K562 (cell line): Measurements from ENCODE around the gene SARS1. TPM values are rescaled to one million over a fixed set of nuclear protein-coding genes. Genes with fewer than 3 reads are reported as not detected.

Experiments
- ARHGAP35 ChIP-seq: fragments of 450-650 bp; IDR thresholded peaks from 2 replicates; pipeline ENCODE4 v1.6.1; 2018; ENCODE audit not compliant: partially characterized antibody
- ARNT ChIP-seq, 2 experiments: fragments of 450-650 bp; IDR thresholded peaks; 2 replicates each; pipeline ENCODE4 v1.6.1; 2016; ENCODE audit warnings: mild to moderate bottlenecking in 1 of 2
- ELF2 ChIP-seq: fragments of 250-450 bp; sonication (Bioruptor Pico); IDR thresholded peaks from 2 replicates; pipeline ENCODE4 v1.5.0; 2021; ENCODE audit warnings: mild to moderate bottlenecking
- ERF ChIP-seq: fragments of 450-650 bp; formaldehyde crosslinking; IDR thresholded peaks from 2 replicates; pipeline ENCODE4 v1.4.0; 2020; ENCODE audit warnings: mild to moderate bottlenecking, mixed read lengths
- GATAD2A ChIP-seq: fragments of 450-650 bp; IDR thresholded peaks from 2 replicates; pipeline ENCODE4 v1.6.1; 2017
- MAZ ChIP-seq, 2 experiments: fragments of 450-650 bp in 1 of 2; sonication (generic) in 1 of 2; formaldehyde crosslinking; IDR thresholded peaks in 1 of 2; conservative IDR thresholded peaks in 1 of 2; 2 replicates each; pipeline versions ENCODE4 v1.4.0 to v1.5.0; 2020; ENCODE audit warnings: mild to moderate bottlenecking in 1 of 2, missing genetic modification reagents in 1 of 2
- NFXL1 ChIP-seq: fragments of 450-650 bp; formaldehyde crosslinking; IDR thresholded peaks from 2 replicates; pipeline ENCODE4 v1.4.0; 2021; ENCODE audit warnings: mild to moderate bottlenecking
- NFYB ChIP-seq: IDR thresholded peaks from 2 replicates; pipeline ENCODE4 v1.6.1; 2011; ENCODE audit warnings: mild to moderate bottlenecking, moderate library complexity; ENCODE audit not compliant: insufficient read length; ENCODE audit errors: extremely low read depth
- polyA plus RNA-seq, 8 experiments: library from polyadenylated mRNA; depleted of rRNA in 4 of 8; stranded (reverse) in 5 of 8; unstranded in 3 of 8; fragments of >200 nt; fragmentation: Nextera tagmentation in 2 of 8; fragmentation: Illumina TruSeq in 1 of 8; extraction: Ambion mirVana in 2 of 8; extraction: Trizol in 1 of 8; gene quantifications; 2 replicates each; pipeline versions ENCODE4 v1.2.1 to v1.2.3, GENCODE V29; 2011 to 2014; ENCODE audit warnings: inconsistent platforms in 1 of 8, missing spikeins in 1 of 8
- total RNA-seq, 7 experiments: library from RNA; depleted of rRNA in 6 of 7; stranded (reverse); fragments of >200 nt in 6 of 7; fragmentation: Illumina TruSeq in 2 of 7; extraction: Trizol in 2 of 7; gene quantifications; 2 replicates each; pipeline versions ENCODE4 v1.2.1 to v1.2.3, GENCODE V29; 2011 to 2021; ENCODE audit warnings: low replicate concordance in 1 of 7
- TF ChIP-seq, protein P1 (sequence below), 2 experiments: fragments of 450-650 bp; formaldehyde crosslinking in 1 of 2; IDR thresholded peaks; 2 replicates each; pipeline versions ENCODE4 v1.4.0 to v1.6.1; 2014 to 2020; ENCODE audit warnings: mild to moderate bottlenecking in 2 of 2, borderline replicate concordance in 1 of 2, low read depth in 1 of 2
- TF ChIP-seq, protein P2 (sequence below), 2 experiments: fragments of 450-650 bp in 1 of 2; sonication (generic) in 1 of 2; formaldehyde crosslinking; conservative IDR thresholded peaks; 2 replicates each; pipeline versions ENCODE4 v1.4.0 to v1.8.1; 2020 to 2022; ENCODE audit warnings: mild to moderate bottlenecking in 1 of 2, missing genetic modification reagents in 1 of 2
- TF ChIP-seq, protein P3 (sequence below): sonication (generic); formaldehyde crosslinking; IDR thresholded peaks from 2 replicates; pipeline ENCODE4 v1.4.0; 2020; ENCODE audit warnings: mild to moderate bottlenecking, missing genetic modification reagents
- TF ChIP-seq, protein P4 (sequence below), 3 experiments: IDR thresholded peaks in 2 of 3; conservative IDR thresholded peaks in 1 of 3; 2 replicates each; pipeline ENCODE4 v1.5.1; 2011 to 2012; ENCODE audit warnings: low read length in 3 of 3, mild to moderate bottlenecking in 3 of 3, control low read depth in 2 of 3, improper control_type of control experiment in 1 of 3, inconsistent platforms in 1 of 3, low read depth in 1 of 3, mixed read lengths in 1 of 3, moderate library complexity in 1 of 3; ENCODE audit not compliant: insufficient read depth in 2 of 3

Gene SARS1
- total and polyA plus RNA-seq, 9 of the 15 experiments (the other 6 are each of a cell fraction or from before 2014, with no cell fraction given) = 221 to 623 (median 254) TPM

DNA sequence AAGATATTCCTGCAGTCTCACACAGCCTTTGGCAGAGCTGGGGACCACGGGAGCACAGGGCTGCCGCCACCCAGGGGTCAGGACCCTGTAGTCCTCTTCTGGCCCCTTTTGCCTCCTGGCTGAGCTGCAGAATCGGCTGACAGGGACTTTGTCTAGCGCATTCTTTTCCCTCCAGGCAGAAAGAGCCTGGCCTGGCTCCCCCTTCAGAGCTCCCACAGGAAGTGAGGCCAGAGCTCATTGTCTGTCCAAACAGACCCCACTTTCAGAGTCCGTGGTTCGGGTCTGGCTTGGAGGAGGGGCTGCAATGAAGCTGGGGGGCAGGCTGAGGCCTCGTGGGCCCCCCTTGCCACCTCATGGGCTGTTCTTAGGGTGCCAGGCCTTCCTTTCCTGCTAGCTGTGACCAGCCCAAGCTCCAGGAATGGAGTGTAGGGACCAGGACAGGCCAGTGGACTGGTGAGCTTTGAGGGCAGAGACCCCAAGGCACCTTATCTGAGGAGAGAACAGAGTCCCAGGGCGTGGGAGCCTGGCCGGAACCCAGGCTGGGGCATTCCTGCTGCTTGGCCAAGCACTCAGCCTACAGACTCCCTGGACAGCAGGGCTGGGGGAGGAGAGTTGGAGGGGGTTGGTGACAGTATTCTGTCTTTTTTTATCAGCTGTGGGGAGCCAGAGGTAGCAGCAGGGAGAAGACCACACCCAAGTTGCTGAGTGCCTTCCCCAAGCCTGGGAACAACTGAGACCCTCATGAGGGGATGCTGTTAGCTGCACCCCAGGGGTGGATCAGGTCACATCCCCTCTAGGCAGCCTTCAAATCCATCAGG lies 40.3 kb downstream of the SARS1 start (continued):
- TF ChIP-seq, protein P1, sequence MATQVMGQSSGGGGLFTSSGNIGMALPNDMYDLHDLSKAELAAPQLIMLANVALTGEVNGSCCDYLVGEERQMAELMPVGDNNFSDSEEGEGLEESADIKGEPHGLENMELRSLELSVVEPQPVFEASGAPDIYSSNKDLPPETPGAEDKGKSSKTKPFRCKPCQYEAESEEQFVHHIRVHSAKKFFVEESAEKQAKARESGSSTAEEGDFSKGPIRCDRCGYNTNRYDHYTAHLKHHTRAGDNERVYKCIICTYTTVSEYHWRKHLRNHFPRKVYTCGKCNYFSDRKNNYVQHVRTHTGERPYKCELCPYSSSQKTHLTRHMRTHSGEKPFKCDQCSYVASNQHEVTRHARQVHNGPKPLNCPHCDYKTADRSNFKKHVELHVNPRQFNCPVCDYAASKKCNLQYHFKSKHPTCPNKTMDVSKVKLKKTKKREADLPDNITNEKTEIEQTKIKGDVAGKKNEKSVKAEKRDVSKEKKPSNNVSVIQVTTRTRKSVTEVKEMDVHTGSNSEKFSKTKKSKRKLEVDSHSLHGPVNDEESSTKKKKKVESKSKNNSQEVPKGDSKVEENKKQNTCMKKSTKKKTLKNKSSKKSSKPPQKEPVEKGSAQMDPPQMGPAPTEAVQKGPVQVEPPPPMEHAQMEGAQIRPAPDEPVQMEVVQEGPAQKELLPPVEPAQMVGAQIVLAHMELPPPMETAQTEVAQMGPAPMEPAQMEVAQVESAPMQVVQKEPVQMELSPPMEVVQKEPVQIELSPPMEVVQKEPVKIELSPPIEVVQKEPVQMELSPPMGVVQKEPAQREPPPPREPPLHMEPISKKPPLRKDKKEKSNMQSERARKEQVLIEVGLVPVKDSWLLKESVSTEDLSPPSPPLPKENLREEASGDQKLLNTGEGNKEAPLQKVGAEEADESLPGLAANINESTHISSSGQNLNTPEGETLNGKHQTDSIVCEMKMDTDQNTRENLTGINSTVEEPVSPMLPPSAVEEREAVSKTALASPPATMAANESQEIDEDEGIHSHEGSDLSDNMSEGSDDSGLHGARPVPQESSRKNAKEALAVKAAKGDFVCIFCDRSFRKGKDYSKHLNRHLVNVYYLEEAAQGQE (IDR thresholded peaks at IDR 0.05; ENCODE audit: borderline replicate concordance) = no peak
- TF ChIP-seq, protein P1 (CRISPR knock-in tag; IDR thresholded peaks at IDR 0.05; ENCODE audit: low read depth) = no peak
- TF ChIP-seq, protein P2, sequence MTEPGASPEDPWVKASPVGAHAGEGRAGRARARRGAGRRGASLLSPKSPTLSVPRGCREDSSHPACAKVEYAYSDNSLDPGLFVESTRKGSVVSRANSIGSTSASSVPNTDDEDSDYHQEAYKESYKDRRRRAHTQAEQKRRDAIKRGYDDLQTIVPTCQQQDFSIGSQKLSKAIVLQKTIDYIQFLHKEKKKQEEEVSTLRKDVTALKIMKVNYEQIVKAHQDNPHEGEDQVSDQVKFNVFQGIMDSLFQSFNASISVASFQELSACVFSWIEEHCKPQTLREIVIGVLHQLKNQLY (CRISPR knock-in tag; conservative IDR thresholded peaks at IDR 0.05) = no peak
- TF ChIP-seq ELF2 (CRISPR knock-in tag) (no peak), GATAD2A (no peak; the same call in 1 of the 2 replicates), NFXL1 (CRISPR knock-in tag) (no peak), NFYB (no peak), ERF (0 out of 2 replicates have a peak, but pooled peaks have one; percentile 11), ARHGAP35 (no peak), MAZ (CRISPR knock-in tag; conservative IDR thresholded peaks at IDR 0.05 in 1 of 2, IDR thresholded peaks at IDR 0.05 in 1 of 2) (no peak; a peak in 3 of 4 replicates), ARNT (IDR thresholded peaks at IDR 0.05) (no peak)
- TF ChIP-seq, protein P3, sequence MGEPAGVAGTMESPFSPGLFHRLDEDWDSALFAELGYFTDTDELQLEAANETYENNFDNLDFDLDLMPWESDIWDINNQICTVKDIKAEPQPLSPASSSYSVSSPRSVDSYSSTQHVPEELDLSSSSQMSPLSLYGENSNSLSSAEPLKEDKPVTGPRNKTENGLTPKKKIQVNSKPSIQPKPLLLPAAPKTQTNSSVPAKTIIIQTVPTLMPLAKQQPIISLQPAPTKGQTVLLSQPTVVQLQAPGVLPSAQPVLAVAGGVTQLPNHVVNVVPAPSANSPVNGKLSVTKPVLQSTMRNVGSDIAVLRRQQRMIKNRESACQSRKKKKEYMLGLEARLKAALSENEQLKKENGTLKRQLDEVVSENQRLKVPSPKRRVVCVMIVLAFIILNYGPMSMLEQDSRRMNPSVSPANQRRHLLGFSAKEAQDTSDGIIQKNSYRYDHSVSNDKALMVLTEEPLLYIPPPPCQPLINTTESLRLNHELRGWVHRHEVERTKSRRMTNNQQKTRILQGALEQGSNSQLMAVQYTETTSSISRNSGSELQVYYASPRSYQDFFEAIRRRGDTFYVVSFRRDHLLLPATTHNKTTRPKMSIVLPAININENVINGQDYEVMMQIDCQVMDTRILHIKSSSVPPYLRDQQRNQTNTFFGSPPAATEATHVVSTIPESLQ (CRISPR knock-in tag) = peak; percentile 62; the same call in 1 of the 2 replicates
- TF ChIP-seq, protein P4, sequence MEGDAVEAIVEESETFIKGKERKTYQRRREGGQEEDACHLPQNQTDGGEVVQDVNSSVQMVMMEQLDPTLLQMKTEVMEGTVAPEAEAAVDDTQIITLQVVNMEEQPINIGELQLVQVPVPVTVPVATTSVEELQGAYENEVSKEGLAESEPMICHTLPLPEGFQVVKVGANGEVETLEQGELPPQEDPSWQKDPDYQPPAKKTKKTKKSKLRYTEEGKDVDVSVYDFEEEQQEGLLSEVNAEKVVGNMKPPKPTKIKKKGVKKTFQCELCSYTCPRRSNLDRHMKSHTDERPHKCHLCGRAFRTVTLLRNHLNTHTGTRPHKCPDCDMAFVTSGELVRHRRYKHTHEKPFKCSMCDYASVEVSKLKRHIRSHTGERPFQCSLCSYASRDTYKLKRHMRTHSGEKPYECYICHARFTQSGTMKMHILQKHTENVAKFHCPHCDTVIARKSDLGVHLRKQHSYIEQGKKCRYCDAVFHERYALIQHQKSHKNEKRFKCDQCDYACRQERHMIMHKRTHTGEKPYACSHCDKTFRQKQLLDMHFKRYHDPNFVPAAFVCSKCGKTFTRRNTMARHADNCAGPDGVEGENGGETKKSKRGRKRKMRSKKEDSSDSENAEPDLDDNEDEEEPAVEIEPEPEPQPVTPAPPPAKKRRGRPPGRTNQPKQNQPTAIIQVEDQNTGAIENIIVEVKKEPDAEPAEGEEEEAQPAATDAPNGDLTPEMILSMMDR (IDR thresholded peaks at IDR 0.05 in 2 of 3, conservative IDR thresholded peaks at IDR 0.05 in 1 of 3; ENCODE audit: insufficient read depth in 2 of 3, low read depth in 1 of 3, low read length in 3 of 3) = 0 out of 6 replicates have a peak, but pooled peaks have one; percentile 11 to 12 (median 11)
